Measurements from ENCODE around the gene MPZL1. TPM values are rescaled to one million over a fixed set of nuclear protein-coding genes. Genes with fewer than 3 reads are reported as not detected.

MPZL1 gene
- total RNA-seq, 1 experiment from 2014 or later = 273 TPM

GRCh38 chr1:167720965-167721616 lies 691 bp upstream of the MPZL1 start:
- H3K9me3 Mint-ChIP-seq (ENCODE audit: unreplicated experiment) = no peaks in the 10 kb centered on the region
- no peaks in the 10 kb centered on the region for H3K27me3 Mint-ChIP-seq (ENCODE audit: insufficient read depth, unreplicated experiment)
- H3K36me3 Mint-ChIP-seq (ENCODE audit: insufficient read depth, unreplicated experiment) = peaks cover 41% of the 10 kb centered on the region
- H3K4me3 ChIP-seq (ENCODE audit: low read depth, low read length) = peak overlapping the region; percentile 81
- ChIA-PET POLR2A (no interaction called here), CTCF (no interaction called here)
- peak overlapping the region; percentile 67 for H3K4me3 Mint-ChIP-seq (ENCODE audit: unreplicated experiment)
- intact Hi-C loops (cut with micrococcal nuclease; ENCODE audit: unreplicated experiment) = loop anchor here (1.0 to 5.0 kb wide), 4 partner anchors 24 to 362 kb away; no protein-coding TSS in a partner anchor
- H3K9me3 ChIP-seq = no peaks in the 10 kb centered on the region
- no peaks in the 10 kb centered on the region for H3K27me3 ChIP-seq (replicated peaks; ENCODE audit: control insufficient read depth, insufficient read depth, low read length)
- H3K4me1 ChIP-seq = peaks cover 59% of the 10 kb centered on the region
- peak in 1 of 2 experiments; percentile 59 for DNase-seq
- peaks cover 49% of the 10 kb centered on the region for H3K4me1 Mint-ChIP-seq (ENCODE audit: low read depth, unreplicated experiment)
- H3K36me3 ChIP-seq (ENCODE audit: control insufficient read depth, insufficient read depth, low read length) = no peaks in the 10 kb centered on the region; the same call in 1 of the 2 replicates
- TSS peak; percentile 69 for BruUV-seq (replicated peaks)
- peak in 1 of 2 experiments; percentile 51 for TF ChIP-seq CTCF (IDR thresholded peaks at IDR 0.05; ENCODE audit: insufficient read depth in 1 of 2, low read depth in 1 of 2, low read length in 1 of 2, severe bottlenecking in 1 of 2, unreplicated experiment in 1 of 2)
- H3K27ac Mint-ChIP-seq (ENCODE audit: unreplicated experiment) = peak overlapping the region; percentile 85

- Histone ChIP-seq H3K4me1 (peaks cover 60% of the 10 kb centered on the region), H3K9me3 (no peaks in the 10 kb centered on the region), H3K27me3 (replicated peaks; ENCODE audit: control insufficient read depth, insufficient read depth, low read length) (no peaks in the 10 kb centered on the region), H3K36me3 (ENCODE audit: control insufficient read depth, insufficient read depth, low read length) (no peaks in the 10 kb centered on the region; the same call in 1 of the 2 replicates), H3K4me3 (ENCODE audit: low read depth, low read length) (peak overlapping the region; percentile 81)
- peak overlapping the region; percentile 67 for H3K4me3 Mint-ChIP-seq (ENCODE audit: unreplicated experiment)
- peaks cover 37% of the 10 kb centered on the region for H3K36me3 Mint-ChIP-seq (ENCODE audit: insufficient read depth, unreplicated experiment)
- BruUV-seq (replicated peaks) = no TSS peak
- POLR2A ChIA-PET = interaction anchor here (0.6 kb wide), 1 partner anchor 206 kb away, joined by 3 read pairs; no protein-coding TSS in a partner anchor
- TF ChIP-seq CTCF (IDR thresholded peaks at IDR 0.05; ENCODE audit: insufficient read depth in 1 of 2, low read depth in 1 of 2, low read length in 1 of 2, severe bottlenecking in 1 of 2, unreplicated experiment in 1 of 2) = no peak
- peaks cover 56% of the 10 kb centered on the region for H3K4me1 Mint-ChIP-seq (ENCODE audit: low read depth, unreplicated experiment)
- intact Hi-C loops (cut with micrococcal nuclease; ENCODE audit: unreplicated experiment) = loop anchor here (5.0 kb wide), 1 partner anchor 45 kb away; no protein-coding TSS in a partner anchor
- H3K9me3 Mint-ChIP-seq (ENCODE audit: unreplicated experiment) = no peaks in the 10 kb centered on the region
- DNase-seq = peak; percentile 50 to 65
- peak overlapping the region; percentile 85 for H3K27ac Mint-ChIP-seq (ENCODE audit: unreplicated experiment)
- H3K27me3 Mint-ChIP-seq (ENCODE audit: insufficient read depth, unreplicated experiment) = no peaks in the 10 kb centered on the region
- CTCF ChIA-PET = no interaction called here
Measured at GRCh38 chr1:167722152-167722869, 529 bp downstream of the MPZL1 start.

GRCh38 chr1:167722870-167723251 lies 1.1 kb downstream of the MPZL1 start:
- DNase-seq = no peak
- H3K4me1 ChIP-seq = peaks cover 58% of the 10 kb centered on the region
- no peak for TF ChIP-seq CTCF (IDR thresholded peaks at IDR 0.05; ENCODE audit: insufficient read depth in 1 of 2, low read depth in 1 of 2, low read length in 1 of 2, severe bottlenecking in 1 of 2, unreplicated experiment in 1 of 2)
- peak overlapping the region; percentile 67 for H3K4me3 Mint-ChIP-seq (ENCODE audit: unreplicated experiment)
- intact Hi-C loops (cut with micrococcal nuclease; ENCODE audit: unreplicated experiment) = loop anchor here (5.0 kb wide), 1 partner anchor 44 kb away; no protein-coding TSS in a partner anchor
- no TSS peak for BruUV-seq (replicated peaks)
- H3K4me1 Mint-ChIP-seq (ENCODE audit: low read depth, unreplicated experiment) = peaks cover 56% of the 10 kb centered on the region
- H3K27me3 Mint-ChIP-seq (ENCODE audit: insufficient read depth, unreplicated experiment) = no peaks in the 10 kb centered on the region
- H3K27ac Mint-ChIP-seq (ENCODE audit: unreplicated experiment) = no peak overlapping the region
- peak overlapping the region; percentile 81 for H3K4me3 ChIP-seq (ENCODE audit: low read depth, low read length)
- H3K9me3 ChIP-seq = no peaks in the 10 kb centered on the region
- H3K36me3 ChIP-seq (ENCODE audit: control insufficient read depth, insufficient read depth, low read length) = no peaks in the 10 kb centered on the region; the same call in 1 of the 2 replicates
- no peaks in the 10 kb centered on the region for H3K27me3 ChIP-seq (replicated peaks; ENCODE audit: control insufficient read depth, insufficient read depth, low read length)
- H3K9me3 Mint-ChIP-seq (ENCODE audit: unreplicated experiment) = no peaks in the 10 kb centered on the region
- H3K36me3 Mint-ChIP-seq (ENCODE audit: insufficient read depth, unreplicated experiment) = peaks cover 41% of the 10 kb centered on the region
- POLR2A ChIA-PET = no interaction called here
- CTCF ChIA-PET = no interaction called here
